ENCODE results near the gene BCL11A. TPM values are rescaled to one million over a fixed set of nuclear protein-coding genes. Genes with fewer than 3 reads are reported as not detected.

The BCL11A gene
- total RNA-seq, 6 experiments from 2014 or later = 0.06 to 0.80 (median 0.37) TPM

DNA sequence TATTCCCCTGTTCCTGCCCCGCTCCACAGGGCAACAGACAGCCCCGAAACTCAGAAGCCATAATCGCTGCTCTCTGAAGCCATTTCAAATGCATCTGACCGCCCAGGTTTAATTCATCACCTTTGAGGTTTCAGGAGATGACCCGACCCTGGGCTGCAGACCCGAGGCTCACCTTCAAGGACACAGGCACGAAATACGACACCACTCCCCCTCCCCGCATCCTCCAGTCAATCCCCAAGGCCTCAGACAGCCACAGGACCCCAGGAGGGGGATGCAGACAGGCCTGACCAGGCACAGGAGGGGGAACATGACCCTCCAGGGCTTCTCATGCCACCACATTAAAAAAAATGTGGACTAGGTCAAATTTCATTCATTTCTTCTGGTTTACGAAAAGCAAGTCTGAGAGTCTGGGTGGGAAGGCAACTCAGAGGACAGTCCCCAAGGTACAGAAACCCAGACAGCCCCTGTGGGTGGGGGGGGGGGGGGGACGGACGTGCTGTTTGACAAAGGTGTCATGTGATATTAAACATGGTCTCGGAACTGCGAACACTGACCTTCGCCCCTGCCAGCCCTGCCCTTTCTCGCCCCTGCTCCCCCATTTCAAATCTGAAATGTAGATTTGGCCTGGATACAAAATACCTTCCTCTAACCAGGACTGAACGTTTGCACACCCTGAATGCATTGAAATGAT, 142.9 kb downstream of the BCL11A start:
- TF ChIP-seq POLR2A (IDR thresholded peaks at IDR 0.05) (no peak), CTCF (IDR thresholded peaks at IDR 0.05) (no peak)
- WGBS (ENCODE audit: insufficient coverage, low coverage, low lambda C conversion rate, missing lambda C conversion rate) = 60% methylated on average over 7 of the region's 17 CpGs
- intact Hi-C loops (cut with DNase I) = no loop called here
- no peaks in the 10 kb centered on the region for H3K9me3 ChIP-seq
- no peaks in the 10 kb centered on the region for H3K27me3 ChIP-seq
- ATAC-seq (no peak), DNase-seq (no peak)
- H3K36me3 ChIP-seq = no peaks in the 10 kb centered on the region
- H3K27ac ChIP-seq = no peak overlapping the region
- H3K4me1 ChIP-seq = peaks cover 0 to 3% (median under 1%) of the 10 kb centered on the region in 4 donors
- H3K4me3 ChIP-seq = no peak overlapping the region

DNA sequence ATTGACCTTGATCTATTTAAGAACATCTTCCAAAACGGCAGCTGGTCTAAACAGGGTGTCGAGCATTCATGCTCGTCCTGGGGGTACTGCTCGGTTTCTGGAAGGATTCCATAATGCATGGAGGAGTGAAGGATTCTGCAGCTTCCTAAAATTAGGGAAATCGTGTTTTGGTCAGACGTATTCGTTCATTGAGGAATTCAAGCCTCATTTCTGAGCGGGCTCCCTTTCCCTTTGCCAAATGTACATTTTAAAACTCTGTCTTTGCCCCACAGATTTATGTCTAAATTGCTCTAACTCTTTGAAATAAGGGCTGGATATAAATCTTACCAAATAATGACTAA, 144.0 kb downstream of the BCL11A start:
- DNase-seq = no peak
- no peaks in the 10 kb centered on the region for H3K9me3 ChIP-seq
- TF ChIP-seq POLR2A (IDR thresholded peaks at IDR 0.05) (no peak), CTCF (IDR thresholded peaks at IDR 0.05) (no peak)
- no peak overlapping the region for H3K4me3 ChIP-seq
- no peaks in the 10 kb centered on the region for H3K4me1 ChIP-seq
- intact Hi-C loops (cut with DNase I) = no loop called here
- H3K27me3 ChIP-seq = no peaks in the 10 kb centered on the region
- no peak for ATAC-seq
- H3K27ac ChIP-seq = no peak overlapping the region
- H3K36me3 ChIP-seq = no peaks in the 10 kb centered on the region
- WGBS (ENCODE audit: insufficient coverage, low coverage, low lambda C conversion rate, missing lambda C conversion rate) = 81% methylated on average over 7 of the region's 8 CpGs

DNA sequence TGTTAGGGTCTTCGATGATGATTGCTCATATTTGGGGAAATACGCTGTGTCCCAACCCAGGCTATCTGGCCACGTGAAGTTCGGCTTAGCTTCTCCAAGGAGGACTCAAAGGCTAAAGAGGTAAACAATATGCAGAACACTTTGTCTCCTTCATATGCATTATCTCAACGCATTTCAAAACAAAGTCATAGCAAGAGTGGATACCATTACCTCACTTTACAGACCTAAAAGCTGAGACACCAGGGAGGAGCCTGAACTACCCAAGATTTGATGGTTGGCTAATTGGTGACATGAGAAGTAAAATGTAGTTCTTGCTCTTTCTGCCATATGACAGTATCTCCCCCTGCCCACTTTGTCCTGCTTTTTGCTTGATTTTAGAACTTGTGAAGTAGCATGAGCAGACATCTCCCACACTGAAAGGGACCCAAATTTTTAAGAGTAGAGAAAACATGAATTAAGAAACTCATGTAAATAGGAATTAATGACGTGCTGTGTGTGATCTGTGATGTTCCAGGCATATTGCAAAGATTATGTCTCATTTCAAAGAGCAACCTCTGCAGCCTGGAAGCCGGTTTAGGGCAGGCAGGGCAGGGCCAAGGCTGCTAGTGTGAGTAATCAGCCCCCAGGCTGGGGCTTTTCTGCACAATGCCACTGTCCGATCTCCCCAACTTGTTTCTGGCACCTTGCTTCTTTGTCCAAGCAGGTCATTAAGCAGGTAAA, 144.5 kb downstream of the BCL11A start:
- H3K36me3 ChIP-seq = no peaks in the 10 kb centered on the region
- no peak for TF ChIP-seq CTCF (IDR thresholded peaks at IDR 0.05)
- TF ChIP-seq POLR2A (IDR thresholded peaks at IDR 0.05) = no peak
- H3K4me1 ChIP-seq = no peaks in the 10 kb centered on the region
- H3K4me3 ChIP-seq = no peak overlapping the region
- DNase-seq (no peak), ATAC-seq (no peak)
- H3K27me3 ChIP-seq = no peaks in the 10 kb centered on the region
- H3K27ac ChIP-seq = no peak overlapping the region
- 79% methylated on average over 8 of the region's 8 CpGs for WGBS (ENCODE audit: insufficient coverage, low coverage, low lambda C conversion rate, missing lambda C conversion rate)
- intact Hi-C loops (cut with DNase I) = no loop called here
- no peaks in the 10 kb centered on the region for H3K9me3 ChIP-seq

GRCh38 chr2:60408207-60408606, 145.2 kb downstream of the BCL11A start:
- no peak for TF ChIP-seq CTCF (IDR thresholded peaks at IDR 0.05)
- Histone ChIP-seq H3K36me3 (no peaks in the 10 kb centered on the region), H3K4me1 (no peaks in the 10 kb centered on the region), H3K9me3 (no peaks in the 10 kb centered on the region), H3K27me3 (no peaks in the 10 kb centered on the region), H3K27ac (no peak overlapping the region), H3K4me3 (no peak overlapping the region)
- no peak for DNase-seq
- no peak for ATAC-seq
- WGBS (ENCODE audit: insufficient coverage, low coverage, low lambda C conversion rate, missing lambda C conversion rate) = no CpG with 5 or more reads among the region's 1 CpG
- intact Hi-C loops (cut with DNase I) = no loop called here
